HG03045 (cell line): ENCODE data around the gene VDAC2.

ENCODE experiments used
- ATAC-seq: cut with Tn5 transposase; IDR thresholded peaks from one replicate; pipeline ENCODE4 v1.9.1; 2021; ENCODE audit warnings: mild to moderate bottlenecking, moderate library complexity; ENCODE audit not compliant: unreplicated experiment

The VDAC2 gene

GRCh38 chr10:75247797-75248196, 37.2 kb downstream of the VDAC2 start:
- no peak for ATAC-seq

- ATAC-seq = no peak
Observed at GRCh38 chr10:75250934-75251333, 40.3 kb downstream of the VDAC2 start.

- no peak for ATAC-seq
Observed at GRCh38 chr10:75253281-75254220, 43.0 kb downstream of the VDAC2 start.

- ATAC-seq = no peak
Observed at GRCh38 chr10:75254739-75255138, 44.1 kb downstream of the VDAC2 start.

- no peak for ATAC-seq
Observed at GRCh38 chr10:75260990-75261389, 50.4 kb downstream of the VDAC2 start.

GRCh38 chr10:75261813-75262705, 51.5 kb downstream of the VDAC2 start:
- ATAC-seq = no peak

- no peak for ATAC-seq
Observed at GRCh38 chr10:75263806-75264205, 53.2 kb downstream of the VDAC2 start.

- no peak for ATAC-seq
Observed at GRCh38 chr10:75265856-75266255, 55.3 kb downstream of the VDAC2 start.

- ATAC-seq = no peak
Observed at GRCh38 chr10:75266945-75267344, 56.3 kb downstream of the VDAC2 start.

GRCh38 chr10:75269605-75270004, 59.0 kb downstream of the VDAC2 start:
- ATAC-seq = no peak

GRCh38 chr10:75272094-75272493, 61.5 kb downstream of the VDAC2 start:
- ATAC-seq = no peak

GRCh38 chr10:75272896-75273295, 62.3 kb downstream of the VDAC2 start:
- no peak for ATAC-seq

GRCh38 chr10:75276069-75276872, 65.7 kb downstream of the VDAC2 start:
- ATAC-seq = no peak

GRCh38 chr10:75280236-75280635, 69.6 kb downstream of the VDAC2 start:
- no peak for ATAC-seq
